ENCODE measurements around the gene SPDYE6.
"Not testable (repeated sequence)": the region's sequence is repeated elsewhere in the genome, so short reads cannot be mapped to it uniquely, and the experiment has no call there.

SPDYE6 gene

GRCh38 chr7:102363549-102364393, 7.5 kb upstream of the SPDYE6 start:
- peak; percentile 88 for DNase-seq

DNA sequence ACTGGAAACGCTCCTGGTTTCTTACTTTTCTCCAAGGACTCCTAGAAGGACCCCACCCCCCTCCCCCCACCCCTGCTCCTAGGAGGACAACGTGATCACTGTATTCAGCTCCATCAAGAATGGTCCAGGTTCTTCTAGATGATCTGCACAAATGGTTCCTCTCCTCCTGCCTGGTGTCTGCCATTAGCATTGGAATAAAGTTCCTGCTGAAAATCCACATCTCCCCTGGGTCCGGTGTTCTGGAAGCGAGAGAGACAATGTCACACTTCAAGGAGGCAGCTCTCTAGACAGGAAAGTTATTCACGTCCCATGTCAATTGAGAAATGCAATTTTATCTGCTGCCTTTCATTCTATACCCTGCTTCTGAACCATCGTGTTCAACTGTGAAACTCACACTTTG, 9.3 kb downstream of the SPDYE6 start:
- DNase-seq = not testable (repeated sequence)

- not testable (repeated sequence) for DNase-seq
Measured at GRCh38 chr7:102340599-102341368, 15.5 kb downstream of the SPDYE6 start.

DNA sequence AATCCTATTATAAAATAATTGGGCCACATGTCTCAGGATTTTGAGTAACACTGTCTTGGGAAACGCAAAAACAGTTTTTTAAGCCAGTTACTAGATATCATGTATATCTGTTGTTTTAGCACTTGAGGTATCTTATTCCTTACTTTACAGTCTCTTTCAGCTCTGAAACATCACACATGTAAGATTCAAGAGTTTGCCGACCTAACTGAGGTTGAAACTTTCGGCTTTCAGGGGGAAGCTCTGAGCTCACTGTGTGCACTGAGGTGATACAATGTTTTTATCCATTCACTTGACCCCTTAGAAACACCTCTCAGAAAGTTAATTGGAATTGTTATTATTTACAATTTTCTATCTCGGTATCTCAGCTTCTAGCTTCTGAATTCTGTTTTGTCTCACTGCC, 18.8 kb downstream of the SPDYE6 start:
- DNase-seq = not testable (repeated sequence)

DNA sequence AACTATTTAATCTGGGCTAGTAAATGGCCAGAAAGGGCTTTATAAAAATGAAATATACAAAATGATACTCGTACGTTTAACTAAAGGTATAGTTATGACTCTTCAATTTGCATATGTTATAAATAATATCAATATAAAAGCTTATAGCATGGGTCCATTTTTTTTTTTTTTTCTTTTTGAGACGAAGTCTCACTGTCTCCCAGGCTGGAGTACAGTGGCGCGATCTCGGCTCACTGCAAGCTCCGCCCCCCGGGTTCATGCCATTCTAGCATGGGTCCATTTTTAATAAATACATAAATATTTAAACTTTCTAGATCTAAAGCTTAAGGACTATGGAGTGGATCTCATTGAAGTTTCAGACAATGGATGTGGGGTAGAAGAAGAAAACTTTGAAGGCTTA, 19.2 kb downstream of the SPDYE6 start:
- DNase-seq = not testable (repeated sequence)

GRCh38 chr7:102335574-102335973, 20.7 kb downstream of the SPDYE6 start:
- DNase-seq = not testable (repeated sequence)

DNA sequence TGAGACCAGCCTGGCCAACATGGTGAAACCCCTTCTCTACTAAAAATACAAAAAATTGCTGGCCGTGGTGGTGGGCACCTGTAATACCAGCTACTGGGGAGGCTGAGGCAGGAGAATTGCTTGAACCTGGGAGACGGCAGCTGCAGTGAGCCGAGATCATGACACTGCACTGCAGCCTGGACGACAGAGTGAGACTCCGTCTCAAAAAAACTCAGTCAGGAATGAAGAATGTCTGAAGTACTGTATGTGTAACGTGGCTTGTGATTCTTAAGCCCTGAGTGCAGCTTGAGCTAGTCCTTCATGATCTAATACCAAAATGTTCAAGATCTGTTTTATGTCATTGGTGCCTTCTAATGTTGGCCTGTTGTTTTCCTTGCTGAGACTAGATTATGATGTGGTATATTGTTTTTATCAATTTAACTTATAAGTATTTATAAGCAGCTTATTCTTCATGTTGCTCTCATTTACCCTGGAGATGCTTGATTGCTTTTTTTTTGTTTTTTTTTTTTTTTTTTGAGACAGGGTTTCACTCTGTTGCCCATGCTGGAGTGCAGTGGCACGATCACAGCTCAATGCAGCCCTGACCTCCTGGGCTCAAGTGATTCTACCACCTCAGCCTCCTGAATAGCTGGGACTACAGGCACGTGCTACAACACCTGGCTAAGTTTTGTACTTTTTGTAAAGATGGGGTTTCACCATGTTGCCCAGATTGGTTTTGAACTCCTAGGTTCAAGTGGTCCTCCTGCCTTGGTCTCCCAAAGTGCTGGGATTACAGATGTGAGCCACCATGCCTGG, 25.4 kb downstream of the SPDYE6 start:
- DNase-seq = not testable (repeated sequence)

DNA sequence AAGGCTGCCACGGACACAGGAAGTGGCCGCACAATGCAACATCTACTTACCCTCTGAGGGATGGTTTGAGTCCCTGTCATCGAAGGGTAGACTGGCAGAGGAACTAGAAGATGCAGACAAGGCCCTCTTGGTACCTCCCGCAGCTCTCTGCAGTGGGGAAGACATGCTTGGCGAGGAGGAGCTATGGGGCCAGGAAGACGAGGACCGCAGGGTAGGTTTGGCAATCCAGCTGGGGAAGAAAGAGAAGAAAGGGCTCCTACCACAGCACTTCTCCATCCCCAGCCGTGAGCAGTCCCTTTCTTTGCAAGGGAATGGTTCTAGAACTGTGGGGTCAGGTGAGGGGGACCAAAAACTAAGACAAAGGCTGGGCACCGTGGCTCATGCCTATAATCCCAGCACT, 26.9 kb downstream of the SPDYE6 start:
- DNase-seq = not testable (repeated sequence)

- DNase-seq = not testable (repeated sequence)
Measured at GRCh38 chr7:102328863-102329262, 27.4 kb downstream of the SPDYE6 start.

- DNase-seq = not testable (repeated sequence)
Measured at GRCh38 chr7:102327183-102327582, 29.1 kb downstream of the SPDYE6 start.

DNA sequence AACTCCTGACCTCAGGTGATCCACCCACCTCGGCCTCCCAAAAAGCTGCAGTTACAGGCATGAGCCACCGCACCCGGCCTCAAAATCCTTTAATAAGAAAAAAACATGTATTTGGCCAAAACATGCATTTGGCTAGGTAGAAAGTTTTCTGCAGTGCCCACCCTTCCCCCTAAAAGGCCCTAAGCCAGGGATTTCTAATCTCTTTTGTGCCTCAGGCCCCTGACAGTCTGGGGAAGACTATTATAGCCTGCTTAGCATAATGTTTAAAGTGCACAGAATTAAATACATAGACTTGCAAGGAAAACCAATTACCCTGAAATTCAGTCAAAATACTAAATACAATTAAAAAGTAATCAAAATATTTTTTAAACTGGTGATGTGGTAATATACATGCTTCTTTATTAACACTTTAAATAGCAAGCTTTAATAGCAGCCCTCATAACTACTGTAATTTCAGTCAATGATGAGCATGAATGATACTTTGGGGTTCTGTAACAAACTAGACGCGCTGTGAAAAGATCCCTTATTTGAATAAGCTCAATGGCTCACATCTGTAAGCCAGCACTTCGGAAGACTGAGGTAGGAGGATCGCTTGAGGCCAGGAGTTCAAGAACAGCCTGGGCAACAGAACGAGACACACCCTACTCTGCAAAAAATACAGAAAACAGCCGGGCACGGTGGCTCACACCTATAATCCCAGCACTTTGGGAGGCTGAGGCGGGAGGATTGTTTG, 29.9 kb downstream of the SPDYE6 start:
- no peak for DNase-seq

- DNase-seq = not testable (repeated sequence)
Measured at GRCh38 chr7:102325106-102325505, 31.1 kb downstream of the SPDYE6 start.

DNA sequence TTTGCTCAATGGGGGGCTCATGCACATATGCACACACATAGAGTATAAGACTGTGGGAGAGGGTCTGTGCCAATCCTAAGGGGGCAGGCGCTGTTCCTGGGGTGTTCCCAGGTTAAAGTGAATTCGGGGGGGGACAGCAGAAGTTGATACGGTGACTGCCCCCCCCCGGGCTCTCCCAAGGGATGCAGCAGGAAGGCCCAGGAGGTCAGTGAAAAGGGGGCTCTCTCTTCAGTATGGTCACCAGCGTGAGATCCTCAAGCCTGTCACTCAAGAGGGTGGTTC, 32.4 kb downstream of the SPDYE6 start:
- DNase-seq = no peak

DNA sequence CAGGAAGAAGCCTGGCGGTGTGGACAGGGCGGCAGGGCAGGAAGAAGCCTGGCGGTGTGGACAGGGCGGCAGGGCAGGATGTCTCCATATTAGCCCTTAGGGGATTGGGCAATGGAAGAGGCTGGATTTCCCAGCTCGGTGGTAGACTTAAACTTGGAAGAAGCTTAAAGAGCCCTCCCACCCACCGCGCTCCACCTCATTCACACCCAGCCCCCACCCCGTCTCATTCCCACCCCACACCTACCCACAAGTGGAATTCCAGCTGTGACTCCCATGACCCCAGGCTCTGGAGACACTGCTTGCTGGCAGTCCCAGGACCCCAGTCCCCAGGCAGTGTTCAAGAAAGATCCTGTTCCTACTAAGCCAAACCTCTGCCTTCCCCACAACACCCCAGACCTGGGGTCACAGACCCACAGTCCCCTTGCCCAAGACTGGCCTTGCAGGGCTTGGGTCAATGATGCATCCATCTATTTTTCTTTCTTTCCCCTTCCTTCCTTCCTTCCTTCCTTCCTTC, 34.0 kb downstream of the SPDYE6 start:
- no peak for DNase-seq

GRCh38 chr7:102321351-102322201, 34.7 kb downstream of the SPDYE6 start:
- DNase-seq = no peak

GRCh38 chr7:102320601-102321350, 35.5 kb downstream of the SPDYE6 start:
- no peak for DNase-seq

DNA sequence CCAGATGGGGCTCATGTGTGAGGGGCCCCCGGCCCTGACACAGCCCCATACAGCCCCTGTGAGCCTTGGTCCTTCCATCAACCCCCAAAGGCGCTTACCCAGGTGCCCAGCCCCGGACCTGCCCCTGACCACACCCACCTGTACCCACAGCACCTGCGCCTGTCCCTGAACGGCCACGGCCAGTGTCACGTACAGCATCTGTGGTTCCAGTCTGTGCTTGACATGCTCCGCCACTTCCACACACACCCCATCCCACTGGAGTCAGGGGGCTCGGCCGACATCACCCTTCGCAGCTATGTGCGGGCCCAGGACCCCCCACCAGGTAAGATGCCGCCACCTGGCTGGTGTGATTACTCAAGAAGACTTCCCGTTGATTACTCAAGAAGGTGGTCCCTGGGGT, 36.1 kb downstream of the SPDYE6 start:
- DNase-seq = no peak

DNA sequence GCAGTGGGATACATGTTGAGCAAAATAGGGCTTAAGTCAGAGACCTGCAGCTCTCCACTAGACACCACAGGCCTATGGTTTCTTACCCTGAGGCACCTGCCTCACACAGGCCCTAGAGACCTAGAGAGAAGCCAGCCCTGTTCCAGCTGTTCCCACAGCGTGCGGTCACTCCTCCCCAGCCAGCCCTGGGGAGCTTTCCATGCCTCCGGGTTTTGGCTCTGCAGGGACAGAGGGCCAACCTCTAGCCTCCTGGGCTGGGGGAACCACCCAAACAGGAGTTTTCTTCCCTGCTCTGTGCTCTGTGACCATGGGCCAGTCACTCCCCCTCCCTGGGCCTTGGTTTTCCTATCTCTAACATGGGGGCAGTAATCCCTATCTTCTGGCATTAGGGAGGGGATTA, 36.6 kb downstream of the SPDYE6 start:
- DNase-seq = no peak

DNA sequence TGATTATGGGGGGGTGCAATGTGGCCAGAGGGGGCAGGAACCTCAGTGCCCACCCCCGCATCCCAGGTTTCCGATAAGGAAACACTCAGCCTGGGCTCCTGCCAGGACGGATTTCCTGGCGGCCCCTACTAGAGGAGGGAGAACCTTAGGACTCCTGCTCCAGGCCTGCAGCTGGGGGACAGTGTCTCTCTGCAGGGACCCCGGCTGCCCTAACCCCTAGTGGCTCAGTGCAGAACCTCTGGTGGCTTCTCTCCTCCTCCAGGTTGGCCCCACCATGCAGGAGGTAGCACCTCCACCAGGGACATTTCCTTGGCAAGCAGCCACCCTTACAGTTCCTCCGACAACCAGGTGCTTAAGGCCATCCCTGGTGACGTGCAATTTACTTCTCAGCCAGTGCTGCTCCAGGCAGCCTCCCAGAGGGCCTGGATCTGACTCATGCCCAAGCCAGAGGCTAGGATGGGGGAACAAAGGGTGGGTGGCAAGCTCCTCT, 37.7 kb downstream of the SPDYE6 start:
- DNase-seq = peak; percentile 86

DNA sequence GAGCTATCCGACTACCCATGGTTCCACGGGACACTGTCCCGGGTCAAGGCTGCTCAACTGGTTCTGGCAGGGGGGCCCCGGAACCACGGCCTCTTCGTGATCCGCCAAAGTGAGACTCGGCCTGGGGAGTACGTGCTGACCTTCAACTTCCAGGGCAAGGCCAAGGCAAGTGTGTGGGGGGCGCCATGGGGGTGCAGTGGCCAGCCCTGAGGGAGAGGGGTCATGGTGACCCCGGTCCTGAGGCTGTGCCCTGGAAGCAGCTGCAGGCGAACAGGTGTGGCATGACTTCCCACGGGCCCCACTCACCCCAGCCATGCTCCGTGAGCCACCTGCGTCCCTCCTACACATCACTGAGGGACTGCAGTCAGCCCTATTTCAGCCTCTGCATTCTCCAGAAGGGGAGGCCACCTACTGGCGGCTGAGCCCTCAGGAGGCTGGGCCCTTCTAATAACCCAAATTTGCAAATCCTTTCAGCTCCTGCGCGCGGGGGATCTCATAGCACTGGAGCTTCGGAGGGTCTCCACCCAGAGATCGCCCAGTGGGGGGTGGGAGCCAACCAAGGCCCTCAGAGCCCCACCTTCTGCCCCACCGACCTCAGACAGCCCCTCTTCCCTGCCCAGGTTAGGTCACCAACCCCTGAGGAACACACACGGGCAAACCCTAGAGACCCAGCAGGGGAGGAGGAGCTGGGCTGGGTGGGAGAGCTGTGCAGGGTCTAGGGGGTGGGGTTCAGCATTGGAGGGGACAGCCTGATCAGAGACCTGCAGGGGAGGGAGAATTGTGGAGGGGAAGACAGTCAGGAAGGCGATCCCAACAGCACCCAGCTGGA, 38.8 kb downstream of the SPDYE6 start:
- DNase-seq = no peak

All from NCI-H1436 treated with DMSO at 0.1 percent for 48 hours (cell line).